IMR-90 (cell line): ENCODE data around the gene OR9A2. TPM values are rescaled to one million over a fixed set of nuclear protein-coding genes. Genes with fewer than 3 reads are reported as not detected.
"Not testable (repeated sequence)": the region's sequence is repeated elsewhere in the genome, so short reads cannot be mapped to it uniquely, and the experiment has no call there.

Source experiments
- ATAC-seq: fragments of 200-7000 bp; cut with Tn5 transposase; 2 replicates; pipeline ENCODE4 v1.9.1; 2020; ENCODE audit warnings: low read depth, mild to moderate bottlenecking, moderate library complexity
- BruUV-seq: library from RNA; stranded (reverse); fragments of 400-500 nt; replicated peaks from 2 replicates; lab custom pipeline; 2021; lab: Mats Ljungman, UMichigan
- CTCF ChIA-PET: fragments of 300-600 bp; formaldehyde crosslinking; extraction: SDS; loops from one replicate; lab custom pipeline; 2021; ENCODE audit warnings: antibody characterized with exemption; lab: Yijun Ruan, JAX
- POLR2A ChIA-PET: fragments of 300-600 bp; sonication (Branson Sonifier 250); formaldehyde crosslinking; loops from one replicate; lab custom pipeline; 2022; ENCODE audit warnings: antibody characterized with exemption; ENCODE audit not compliant: unreplicated experiment; lab: Charles Lee
- DNase-seq: peaks from one replicate; pipeline ENCODE4 v3.0.0; 2013
- H2AFZ ChIP-seq: replicated peaks from 2 replicates; pipeline ENCODE3; 2013; ENCODE audit warnings: low read length, mild to moderate bottlenecking; ENCODE audit not compliant: poor library complexity
- H2AK5ac ChIP-seq: 2 replicates; pipeline ENCODE4 v1.6.1; 2013; ENCODE audit warnings: low read depth, low read length, inconsistent platforms
- H2AK9ac ChIP-seq: replicated peaks from 2 replicates; pipeline ENCODE3; 2013; ENCODE audit warnings: mild to moderate bottlenecking, low read depth, low read length, moderate library complexity; ENCODE audit not compliant: poor library complexity
- H2BK120ac ChIP-seq: 2 replicates; pipeline ENCODE4 v1.6.1; 2013; ENCODE audit warnings: low read depth, low read length, inconsistent platforms
- H2BK15ac ChIP-seq: 3 replicates; pipeline ENCODE4 v1.6.1; 2013; ENCODE audit warnings: low read depth, low read length, inconsistent platforms
- H2BK20ac ChIP-seq: 2 replicates; pipeline ENCODE4 v1.6.1; 2013; ENCODE audit warnings: low read depth, mild to moderate bottlenecking, inconsistent platforms, low read length, moderate library complexity
- H2BK5ac ChIP-seq: 2 replicates; pipeline ENCODE4 v1.6.1; 2013; ENCODE audit warnings: mild to moderate bottlenecking, low read depth, low read length, inconsistent platforms; ENCODE audit not compliant: poor library complexity, severe bottlenecking
- H3K14ac ChIP-seq: replicated peaks from 2 replicates; pipeline ENCODE4 v1.6.1; 2013; ENCODE audit warnings: low read depth, low read length, inconsistent platforms
- H3K18ac ChIP-seq: 2 replicates; pipeline ENCODE4 v1.6.1; 2013; ENCODE audit warnings: low read depth, low read length, control low read depth
- H3K23ac ChIP-seq: 2 replicates; pipeline ENCODE4 v1.6.1; 2013; ENCODE audit warnings: low read depth, low read length, inconsistent platforms
- H3K27ac ChIP-seq: 2 replicates; pipeline ENCODE4 v1.5.1; 2013; ENCODE audit warnings: mild to moderate bottlenecking, control low read depth, low read length; ENCODE audit not compliant: insufficient read depth
- H3K27me3 ChIP-seq: 2 replicates; pipeline ENCODE4 v1.6.1; 2013; ENCODE audit warnings: low read length; ENCODE audit not compliant: control insufficient read depth, insufficient read depth
- H3K36me3 ChIP-seq: 2 replicates; pipeline ENCODE4 v1.6.1; 2013; ENCODE audit warnings: low read length, mixed read lengths; ENCODE audit not compliant: control insufficient read depth, insufficient read depth
- H3K4ac ChIP-seq: 2 replicates; pipeline ENCODE4 v1.6.1; 2013; ENCODE audit warnings: low read depth, low read length, inconsistent platforms
- H3K4me1 ChIP-seq: 2 replicates; pipeline ENCODE4 v1.6.1; 2013; ENCODE audit warnings: low read length, mixed read lengths; ENCODE audit not compliant: control insufficient read depth, insufficient read depth
- H3K4me2 ChIP-seq: 2 replicates; pipeline ENCODE4 v1.6.1; 2013; ENCODE audit warnings: low read depth, mild to moderate bottlenecking, control low read depth, low read length, moderate library complexity
- H3K4me3 ChIP-seq: 2 replicates; pipeline ENCODE4 v1.5.1; 2013; ENCODE audit warnings: low read depth, mild to moderate bottlenecking, control low read depth, low read length, moderate library complexity; ENCODE audit not compliant: insufficient read depth
- H3K56ac ChIP-seq: 2 replicates; pipeline ENCODE4 v1.6.1; 2013; ENCODE audit warnings: low read length, inconsistent platforms; ENCODE audit not compliant: insufficient read depth; ENCODE audit errors: extremely low read depth
- H3K79me1 ChIP-seq, 2 experiments: 2 replicates each; pipeline ENCODE4 v1.6.1; 2013; ENCODE audit warnings: low read length in 2 of 2, inconsistent platforms in 1 of 2, low read depth in 1 of 2
- H3K9ac ChIP-seq: 2 replicates; pipeline ENCODE4 v1.6.1; 2013; ENCODE audit warnings: low read depth, low read length, control low read depth
- H3K9me1 ChIP-seq: 2 replicates; pipeline ENCODE4 v1.6.1; 2013; ENCODE audit warnings: low read length, inconsistent platforms; ENCODE audit not compliant: insufficient read depth
- H3K9me3 ChIP-seq: 2 replicates; pipeline ENCODE4 v1.6.1; 2013; ENCODE audit warnings: low read length; ENCODE audit not compliant: control insufficient read depth, insufficient read depth
- H4K20me1 ChIP-seq: 2 replicates; pipeline ENCODE4 v1.6.1; 2013; ENCODE audit warnings: low read length, inconsistent platforms; ENCODE audit not compliant: insufficient read depth
- H4K5ac ChIP-seq: 2 replicates; pipeline ENCODE4 v1.6.1; 2013; ENCODE audit warnings: mild to moderate bottlenecking, low read depth, low read length, control low read depth
- H4K8ac ChIP-seq, 2 experiments: 2 replicates each; pipeline ENCODE4 v1.6.1; 2013; ENCODE audit warnings: low read depth in 2 of 2, low read length in 2 of 2, control low read depth in 1 of 2, inconsistent platforms in 1 of 2
- H4K91ac ChIP-seq: 2 replicates; pipeline ENCODE4 v1.6.1; 2013; ENCODE audit warnings: low read depth, low read length, inconsistent platforms; ENCODE audit not compliant: insufficient read depth
- WGBS, 2 experiments: methylation state at CpG; one replicate each; pipeline versions ENCODE4 v1.1.5 to v1.1.7; 2013; ENCODE audit warnings: missing lambda C conversion rate in 2 of 2; ENCODE audit not compliant: insufficient read length in 1 of 2; ENCODE audit errors: extremely low coverage in 2 of 2; 5-methylcytosine and 5-hydroxymethylcytosine counted together
- dilution Hi-C: fragments of 300-500 bp; cut with HindIII; formaldehyde crosslinking; loops from one replicate; pipeline ENCODE4 v1.14.3; 2018; ENCODE audit warnings: low sequenced_read_pairs; ENCODE audit not compliant: unreplicated experiment
- in situ Hi-C: fragments of 300-500 bp; cut with MboI; formaldehyde crosslinking; loops from 3 replicates; pipeline ENCODE4 v1.14.3; 2019; ENCODE audit warnings: low sequenced_read_pairs, inconsistent platforms, mixed read lengths
- intact Hi-C: fragments of 100-400 bp; cut with micrococcal nuclease; formaldehyde crosslinking; loops from 2 replicates; pipeline ENCODE4 v1.10.0; 2022
- polyA plus RNA-seq, 3 experiments: library from polyadenylated mRNA; depleted of rRNA; stranded (reverse); fragments of >200 nt; gene quantifications; 2 replicates each; pipeline ENCODE4 v1.2.3, GENCODE V29; 2012; ENCODE audit warnings: low replicate concordance in 1 of 3
- total RNA-seq: library from RNA; depleted of rRNA; stranded (reverse); fragments of >200 nt; gene quantifications from 2 replicates; pipeline ENCODE4 v1.2.3, GENCODE V29; 2012; rRNA removed

Gene OR9A2
- total and polyA plus RNA-seq, 2 of the 4 experiments (the other 2 are of a cell fraction), result not detected

DNA sequence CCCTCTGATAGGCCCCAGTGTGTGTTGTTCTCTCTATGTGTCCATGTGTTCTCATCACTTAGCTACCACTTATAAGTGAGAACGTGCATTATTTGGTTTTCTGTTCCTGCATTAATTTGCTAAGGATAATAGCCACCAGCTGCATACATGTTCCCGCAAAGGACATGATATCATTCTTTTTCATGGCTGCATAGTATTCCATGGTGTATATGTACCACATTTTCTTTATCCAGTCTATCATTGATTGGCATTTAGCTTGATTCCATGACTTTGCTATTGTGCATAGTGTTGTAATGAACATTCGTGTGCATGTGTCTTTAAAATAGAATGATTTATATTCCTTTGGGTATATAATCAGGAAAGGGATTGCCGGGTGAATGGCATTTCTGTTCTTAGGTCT is 48.5 kb downstream of the OR9A2 start:
- in situ Hi-C loops, H3K56ac ChIP-seq, POLR2A ChIA-PET, intact Hi-C loops, H2BK20ac ChIP-seq, H3K23ac ChIP-seq, H3K27me3 ChIP-seq, H3K9me1 ChIP-seq, H3K4me1 ChIP-seq, H3K4ac ChIP-seq, H3K18ac ChIP-seq, DNase-seq, H4K5ac ChIP-seq, CTCF ChIA-PET, ATAC-seq, H2AK9ac ChIP-seq, H2BK5ac ChIP-seq, H2AFZ ChIP-seq, H3K9me3 ChIP-seq, H3K27ac ChIP-seq, H4K91ac ChIP-seq, H3K79me1 ChIP-seq, H3K4me2 ChIP-seq, BruUV-seq, H2AK5ac ChIP-seq, H2BK120ac ChIP-seq, H2BK15ac ChIP-seq, H3K36me3 ChIP-seq, H4K8ac ChIP-seq, H4K20me1 ChIP-seq, H3K4me3 ChIP-seq, H3K9ac ChIP-seq, dilution Hi-C loops, H3K14ac ChIP-seq: not testable (repeated sequence)
- WGBS, 2 experiments, result no CpG with 5 or more reads among the region's 4 CpGs

Other genes with a start within 250 kb of the OR9A2 start
- under 0.01 TPM in 2 replicates for gene EPHB6, start 172.1 kb downstream of the OR9A2 start, total RNA-seq
- gene EPHB6, start 172.1 kb downstream of the OR9A2 start, polyA plus RNA-seq (2012; rRNA removed), result 0.60 and 0.75 TPM in 2 replicates
- not detected in 2 replicates for gene TRPV6, start 141.4 kb downstream of the OR9A2 start, total RNA-seq
- 0.03 TPM in 1 of 2 replicates, not detected in the other for gene TRPV6, start 141.4 kb downstream of the OR9A2 start, polyA plus RNA-seq (2012; rRNA removed)
- not detected in 2 replicates for gene TRPV5, start 93.4 kb downstream of the OR9A2 start, total RNA-seq
- not detected in 2 replicates for gene TRPV5, start 93.4 kb downstream of the OR9A2 start, polyA plus RNA-seq (2012; rRNA removed)
- gene LLCFC1, start 87.6 kb downstream of the OR9A2 start, total RNA-seq, result not detected in 2 replicates
- gene LLCFC1, start 87.6 kb downstream of the OR9A2 start, polyA plus RNA-seq (2012; rRNA removed), result not detected in 2 replicates
- not detected in 2 replicates for gene KEL, start 64.8 kb downstream of the OR9A2 start, total RNA-seq
- 0.03 and 0.07 TPM in 2 replicates for gene KEL, start 64.8 kb downstream of the OR9A2 start, polyA plus RNA-seq (2012; rRNA removed)
- not detected in 2 replicates for gene OR6V1, start 25.2 kb upstream of the OR9A2 start, total RNA-seq
- gene OR6V1, start 25.2 kb upstream of the OR9A2 start, polyA plus RNA-seq (2012; rRNA removed), result not detected in 2 replicates
- gene PIP, start 104.9 kb upstream of the OR9A2 start, total RNA-seq, result not detected in 2 replicates
- not detected in 2 replicates for gene PIP, start 104.9 kb upstream of the OR9A2 start, polyA plus RNA-seq (2012; rRNA removed)
- gene TAS2R39, start 156.3 kb upstream of the OR9A2 start, total RNA-seq, result not detected in 2 replicates
- gene TAS2R39, start 156.3 kb upstream of the OR9A2 start, polyA plus RNA-seq (2012; rRNA removed), result not detected in 2 replicates
- gene TAS2R40, start 194.9 kb upstream of the OR9A2 start, total RNA-seq, result not detected in 2 replicates
- gene TAS2R40, start 194.9 kb upstream of the OR9A2 start, polyA plus RNA-seq (2012; rRNA removed), result not detected in 2 replicates
- 60.0 and 64.9 TPM in 2 replicates for gene GSTK1, start 236.3 kb upstream of the OR9A2 start, total RNA-seq
- 109 and 111 TPM in 2 replicates for gene GSTK1, start 236.3 kb upstream of the OR9A2 start, polyA plus RNA-seq (2012; rRNA removed)